Hepatocyte (in vitro differentiated cells): ENCODE measurements around the gene TXN2. TPM values are rescaled to one million over a fixed set of nuclear protein-coding genes. Genes with fewer than 3 reads are reported as not detected.

Experiments used
- DNase-seq: peaks from one replicate; pipeline ENCODE4 v3.0.0-alpha.2; 2016; ENCODE audit warnings: low spot score
- H2AFZ ChIP-seq: fragments of 200-600 bp; sonication (generic); 2 replicates; pipeline ENCODE4 v1.6.0; 2016; ENCODE audit warnings: antibody characterized with exemption, mild to moderate bottlenecking
- H3K27ac ChIP-seq: fragments of 200-600 bp; sonication (generic); 2 replicates; pipeline ENCODE4 v1.5.1; 2016; ENCODE audit warnings: mild to moderate bottlenecking
- H3K27me3 ChIP-seq: fragments of 200-600 bp; sonication (generic); 2 replicates; pipeline ENCODE4 v1.6.1; 2016
- H3K36me3 ChIP-seq: fragments of 200-600 bp; sonication (generic); replicated peaks from 2 replicates; pipeline ENCODE4 v1.5.1; 2016; ENCODE audit warnings: low read depth; ENCODE audit not compliant: insufficient read depth
- H3K4me1 ChIP-seq: fragments of 200-600 bp; sonication (generic); 2 replicates; pipeline ENCODE4 v1.5.1; 2016; ENCODE audit warnings: mild to moderate bottlenecking, moderate library complexity; ENCODE audit not compliant: insufficient read depth
- H3K4me2 ChIP-seq: fragments of 200-600 bp; sonication (generic); 2 replicates; pipeline ENCODE4 v1.6.0; 2016
- H3K4me3 ChIP-seq: fragments of 200-600 bp; sonication (generic); 2 replicates; pipeline ENCODE4 v1.5.1; 2016; ENCODE audit warnings: mild to moderate bottlenecking
- H3K79me2 ChIP-seq: fragments of 200-600 bp; sonication (generic); 2 replicates; pipeline ENCODE4 v1.6.0; 2017; ENCODE audit warnings: mild to moderate bottlenecking
- H3K9me2 ChIP-seq: fragments of 200-600 bp; sonication (generic); replicated peaks from 2 replicates; pipeline ENCODE4 v1.6.0; 2017; ENCODE audit warnings: mild to moderate bottlenecking; ENCODE audit not compliant: insufficient read depth
- H3K9me3 ChIP-seq: fragments of 200-600 bp; sonication (generic); 2 replicates; pipeline ENCODE4 v1.5.1; 2016; ENCODE audit warnings: low read depth, mild to moderate bottlenecking
- H4K20me1 ChIP-seq: fragments of 200-600 bp; sonication (generic); 2 replicates; pipeline ENCODE4 v1.6.0; 2016; ENCODE audit warnings: mild to moderate bottlenecking; ENCODE audit not compliant: insufficient read depth, poor library complexity, severe bottlenecking
- EZH2 ChIP-seq: fragments of 200-600 bp; sonication (generic); IDR thresholded peaks from 2 replicates; pipeline ENCODE4 v1.6.1; 2016; ENCODE audit warnings: antibody characterized with exemption, mild to moderate bottlenecking, borderline replicate concordance
- EZH2phosphoT487 ChIP-seq: fragments of 200-600 bp; sonication (generic); IDR thresholded peaks from one replicate; pipeline ENCODE4 v1.6.1; 2018; ENCODE audit warnings: antibody characterized with exemption, mild to moderate bottlenecking, low read depth, moderate library complexity; ENCODE audit not compliant: unreplicated experiment, severe bottlenecking
- WGBS: methylation state at CpG from one replicate; pipeline ENCODE4 v1.1.6; 2016; ENCODE audit warnings: low lambda C conversion rate; ENCODE audit errors: missing lambda C conversion rate; 5-methylcytosine and 5-hydroxymethylcytosine counted together
- polyA plus RNA-seq: library from polyadenylated mRNA; unstranded; fragments of >200 nt; fragmentation: Nextera tagmentation; extraction: Ambion mirVana; gene quantifications from 2 replicates; pipeline ENCODE4 v1.2.1, GENCODE V29; 2016
- total RNA-seq: library from RNA; depleted of rRNA; stranded (reverse); fragments of >200 nt; gene quantifications from 2 replicates; pipeline ENCODE4 v1.2.3, GENCODE V29; 2014
- TF ChIP-seq, protein P1 (sequence below): fragments of 200-600 bp; sonication (generic); IDR thresholded peaks from 2 replicates; pipeline ENCODE4 v1.5.1; 2016; ENCODE audit warnings: antibody characterized with exemption, mild to moderate bottlenecking; ENCODE audit not compliant: poor library complexity

The TXN2 gene
- total and polyA plus RNA-seq, 2 experiments from 2014 or later = 42.6 to 129 TPM

DNA sequence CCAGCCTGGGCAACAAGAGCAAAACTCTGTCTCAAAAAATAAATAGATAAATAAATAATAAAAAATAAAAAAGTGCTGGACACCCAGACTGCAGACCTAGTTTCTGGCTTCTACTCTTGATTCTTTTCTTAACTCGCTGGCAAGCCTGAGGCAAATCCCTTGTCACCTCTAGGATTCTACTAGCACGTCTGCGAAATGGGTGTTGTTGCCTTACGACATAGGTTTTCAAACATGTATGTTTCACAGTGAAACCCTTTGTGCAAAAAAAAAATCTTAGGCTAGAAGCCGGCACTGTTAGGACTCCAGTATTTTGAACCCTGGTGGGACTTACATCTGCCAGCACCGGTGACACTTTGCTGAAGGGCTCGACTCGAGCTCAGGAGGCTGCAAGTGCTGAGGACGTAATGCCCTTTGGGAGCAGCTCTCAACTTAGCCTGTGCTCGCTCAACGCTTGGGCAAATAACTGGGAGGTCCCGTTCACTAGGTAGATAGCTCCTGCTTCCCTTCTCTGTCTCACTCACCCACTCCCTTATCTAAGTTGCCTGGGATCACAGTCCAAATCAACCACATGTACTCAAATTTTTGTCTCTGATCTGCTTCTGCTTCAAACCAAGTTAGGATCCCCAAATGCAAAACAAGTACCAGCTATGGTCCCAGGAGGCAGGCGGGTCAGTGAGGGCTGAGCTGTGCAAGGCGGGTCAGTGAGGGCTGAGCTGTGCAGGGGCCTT is 59.0 kb downstream of the TXN2 start:
- H3K9me3 ChIP-seq = no peaks in the 10 kb centered on the region
- H3K4me3 ChIP-seq = no peak overlapping the region
- H3K27me3 ChIP-seq = no peaks in the 10 kb centered on the region
- H4K20me1 ChIP-seq = no peaks in the 10 kb centered on the region
- H3K4me2 ChIP-seq = peak overlapping the region; percentile 40
- DNase-seq = peak; percentile 53
- H3K9me2 ChIP-seq = no peaks in the 10 kb centered on the region
- H3K27ac ChIP-seq = peak overlapping the region; percentile 75
- H3K4me1 ChIP-seq = peaks cover 40% of the 10 kb centered on the region
- no peak for TF ChIP-seq EZH2phosphoT487
- TF ChIP-seq EZH2 = no peak
- TF ChIP-seq, protein P1, sequence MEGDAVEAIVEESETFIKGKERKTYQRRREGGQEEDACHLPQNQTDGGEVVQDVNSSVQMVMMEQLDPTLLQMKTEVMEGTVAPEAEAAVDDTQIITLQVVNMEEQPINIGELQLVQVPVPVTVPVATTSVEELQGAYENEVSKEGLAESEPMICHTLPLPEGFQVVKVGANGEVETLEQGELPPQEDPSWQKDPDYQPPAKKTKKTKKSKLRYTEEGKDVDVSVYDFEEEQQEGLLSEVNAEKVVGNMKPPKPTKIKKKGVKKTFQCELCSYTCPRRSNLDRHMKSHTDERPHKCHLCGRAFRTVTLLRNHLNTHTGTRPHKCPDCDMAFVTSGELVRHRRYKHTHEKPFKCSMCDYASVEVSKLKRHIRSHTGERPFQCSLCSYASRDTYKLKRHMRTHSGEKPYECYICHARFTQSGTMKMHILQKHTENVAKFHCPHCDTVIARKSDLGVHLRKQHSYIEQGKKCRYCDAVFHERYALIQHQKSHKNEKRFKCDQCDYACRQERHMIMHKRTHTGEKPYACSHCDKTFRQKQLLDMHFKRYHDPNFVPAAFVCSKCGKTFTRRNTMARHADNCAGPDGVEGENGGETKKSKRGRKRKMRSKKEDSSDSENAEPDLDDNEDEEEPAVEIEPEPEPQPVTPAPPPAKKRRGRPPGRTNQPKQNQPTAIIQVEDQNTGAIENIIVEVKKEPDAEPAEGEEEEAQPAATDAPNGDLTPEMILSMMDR = no peak
- 64% methylated on average over 14 of the region's 14 CpGs for WGBS
- no peak overlapping the region for H2AFZ ChIP-seq
- no peaks in the 10 kb centered on the region for H3K79me2 ChIP-seq
- H3K36me3 ChIP-seq = no peaks in the 10 kb centered on the region

DNA sequence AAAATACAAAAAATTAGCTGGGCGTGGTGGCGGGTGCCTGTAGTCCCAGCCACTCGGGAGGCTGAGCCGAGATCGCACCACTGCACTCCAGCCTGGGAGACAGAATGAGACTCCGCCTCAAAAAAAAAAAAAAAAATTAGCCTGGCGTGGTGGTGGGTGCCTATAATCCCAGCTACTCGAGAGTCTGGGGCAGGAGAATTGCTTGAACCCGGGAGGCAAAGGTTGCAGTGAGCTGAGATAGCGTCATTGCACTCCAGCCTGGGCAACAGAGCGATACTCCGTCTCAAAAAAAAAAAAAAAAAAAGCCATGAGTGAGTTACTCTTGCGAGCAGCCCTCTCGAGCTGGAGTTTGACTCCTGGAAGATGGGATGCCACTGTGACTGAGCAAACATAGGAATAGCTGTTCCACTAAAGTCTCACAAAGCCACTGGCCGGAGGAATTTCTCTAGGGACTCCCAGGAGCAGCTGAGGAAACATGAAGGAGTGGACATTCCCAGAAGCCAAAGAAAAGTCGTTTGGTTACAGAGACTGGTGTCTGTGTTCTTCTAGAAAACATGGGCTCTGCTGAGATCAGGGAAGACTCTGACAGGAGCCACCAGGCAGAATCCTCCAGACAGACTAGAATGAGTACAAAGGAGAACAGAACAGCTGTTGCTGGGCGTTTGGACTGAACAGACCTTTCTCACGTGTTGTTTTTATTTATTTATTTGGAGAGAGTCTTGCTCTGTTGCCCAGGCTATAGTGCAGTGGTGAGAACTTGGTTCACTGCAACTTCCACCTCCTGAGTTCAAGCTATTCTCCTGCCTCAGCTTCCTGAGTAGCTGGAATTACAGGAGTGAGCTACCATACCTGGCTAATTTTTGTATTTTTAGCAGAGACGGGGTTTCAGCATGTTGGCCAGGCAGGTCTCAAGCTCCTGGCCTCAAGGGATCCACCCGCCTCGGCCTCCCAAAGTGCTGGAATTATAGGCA is 61.2 kb downstream of the TXN2 start:
- no peaks in the 10 kb centered on the region for H3K27me3 ChIP-seq
- no peaks in the 10 kb centered on the region for H4K20me1 ChIP-seq
- TF ChIP-seq EZH2 (no peak), EZH2phosphoT487 (no peak)
- TF ChIP-seq, protein P1 = no peak
- no peak overlapping the region for H3K4me3 ChIP-seq
- peak overlapping the region; percentile 29 for H2AFZ ChIP-seq
- H3K36me3 ChIP-seq = no peaks in the 10 kb centered on the region
- H3K27ac ChIP-seq = peak overlapping the region; percentile 95
- no peaks in the 10 kb centered on the region for H3K79me2 ChIP-seq
- no peaks in the 10 kb centered on the region for H3K9me2 ChIP-seq
- no peaks in the 10 kb centered on the region for H3K9me3 ChIP-seq
- WGBS = 44% methylated on average over 21 of the region's 21 CpGs
- H3K4me2 ChIP-seq = peak overlapping the region; percentile 84
- DNase-seq = peak; percentile 52
- H3K4me1 ChIP-seq = peaks cover 28% of the 10 kb centered on the region

DNA sequence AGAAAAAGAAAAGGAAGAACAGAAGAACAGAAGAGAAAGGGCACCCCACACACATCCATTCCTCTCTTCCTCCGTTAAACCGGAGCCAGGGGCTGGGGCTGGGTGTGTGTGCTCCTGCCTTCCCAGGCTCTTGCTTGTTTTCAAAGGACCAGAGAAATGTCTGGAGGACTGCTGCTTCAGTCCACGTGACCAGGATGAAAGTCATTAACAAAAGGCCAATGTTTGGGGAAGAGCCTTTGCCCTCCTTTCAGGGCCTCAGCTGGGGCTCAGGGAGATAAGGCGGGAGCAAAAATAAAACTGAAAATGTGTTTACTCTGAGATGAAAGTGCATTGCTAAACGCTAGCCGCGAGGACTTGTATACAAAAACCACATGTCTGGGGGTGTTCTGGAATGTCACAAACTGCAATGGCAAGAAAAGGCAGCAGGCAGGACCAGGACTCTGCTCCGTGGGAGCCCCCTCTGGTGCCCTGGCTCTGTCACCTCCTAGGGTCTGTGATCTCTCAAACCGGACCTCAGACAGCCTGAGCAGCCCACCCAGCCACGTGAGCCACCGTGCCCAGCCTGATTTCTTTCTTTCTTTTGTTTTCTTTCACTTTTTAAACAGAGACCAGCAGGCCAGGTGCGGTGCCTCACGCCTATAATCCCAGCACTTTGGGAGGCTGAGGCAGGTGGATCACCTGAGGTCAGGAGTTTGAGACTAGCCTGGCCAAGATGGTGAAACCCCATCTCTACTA is 62.1 kb downstream of the TXN2 start:
- no peaks in the 10 kb centered on the region for H3K9me3 ChIP-seq
- H3K4me3 ChIP-seq = no peak overlapping the region
- H4K20me1 ChIP-seq = no peaks in the 10 kb centered on the region
- peak overlapping the region; percentile 84 for H3K4me2 ChIP-seq
- no peaks in the 10 kb centered on the region for H3K79me2 ChIP-seq
- H2AFZ ChIP-seq = peak overlapping the region; percentile 29
- H3K27me3 ChIP-seq = no peaks in the 10 kb centered on the region
- peak; percentile 83 for DNase-seq
- TF ChIP-seq EZH2phosphoT487 = no peak
- H3K4me1 ChIP-seq = peaks cover 28% of the 10 kb centered on the region
- H3K27ac ChIP-seq = peak overlapping the region; percentile 95
- 6% methylated on average over 13 of the region's 13 CpGs for WGBS
- H3K36me3 ChIP-seq = no peaks in the 10 kb centered on the region
- no peaks in the 10 kb centered on the region for H3K9me2 ChIP-seq
